Activated CD8-positive, alpha-beta memory T cell treated with anti-CD3 and anti-CD28 coated beads, Interleukin-2, amount 50 U/mL, for 48 hours (primary cell): ENCODE results near the gene SLC13A4.
"Not testable (repeated sequence)": the region's sequence is repeated elsewhere in the genome, so short reads cannot be mapped to it uniquely, and the experiment has no call there.

Source experiments
- DNase-seq: peaks from one replicate; pipeline ENCODE4 v3.0.0-alpha.2; 2020

The SLC13A4 gene

DNA sequence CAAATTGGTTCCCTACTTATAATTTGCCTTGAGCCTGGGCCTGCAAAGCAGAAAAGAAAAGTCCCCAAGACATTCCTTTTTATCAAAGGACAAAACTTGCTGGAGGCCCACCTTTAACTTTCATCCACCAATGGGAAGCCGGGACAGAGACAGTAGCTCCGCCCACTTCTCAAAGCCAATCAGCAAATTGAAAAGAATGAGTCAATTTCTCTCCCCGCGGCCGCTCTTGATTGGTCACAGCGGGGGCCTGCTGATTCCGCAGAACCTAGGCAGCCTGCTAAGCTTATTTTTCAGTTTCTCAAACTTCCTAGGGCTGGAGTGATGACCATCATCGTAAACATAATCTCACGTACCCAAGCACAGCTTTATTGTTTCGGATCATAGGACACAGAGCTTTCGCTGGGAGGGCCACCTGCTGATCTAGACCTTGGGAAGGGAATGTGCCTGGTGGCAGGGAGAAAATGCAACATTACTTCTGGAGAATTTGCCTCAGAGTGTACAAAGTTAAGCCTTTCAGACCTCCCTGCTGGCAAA is at the start of gene SLC13A4:
SLC13A4 (minus strand) TSS at position 51 of the 534 bp plus-strand sequence. CDS start 690 bp downstream, outside the sequence.
- DNase-seq, result no peak

- DNase-seq, result not testable (repeated sequence)
Measured at GRCh38 chr7:135775915-135776314, 47.9 kb upstream of the SLC13A4 start.

DNA sequence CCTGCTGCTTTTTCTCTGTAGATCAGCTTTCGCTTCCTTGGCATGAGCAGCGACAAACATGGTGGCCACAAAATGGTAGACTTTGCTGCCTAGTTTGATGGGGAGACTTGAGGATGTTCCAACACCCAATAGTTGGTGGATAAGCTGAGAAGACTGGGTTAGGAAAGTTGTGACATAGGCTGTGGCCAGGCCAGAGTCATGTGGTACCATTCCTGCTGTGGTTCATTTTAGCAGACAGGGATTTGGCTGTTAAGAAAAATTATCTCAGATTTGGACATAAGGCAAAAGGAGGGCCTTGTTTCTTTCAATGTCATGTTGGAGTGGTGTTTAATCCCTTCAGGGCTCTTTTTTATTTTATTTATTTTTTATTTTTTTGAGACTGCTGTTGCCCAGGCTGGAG is 47.2 kb upstream of the SLC13A4 start:
- no peak for DNase-seq

DNA sequence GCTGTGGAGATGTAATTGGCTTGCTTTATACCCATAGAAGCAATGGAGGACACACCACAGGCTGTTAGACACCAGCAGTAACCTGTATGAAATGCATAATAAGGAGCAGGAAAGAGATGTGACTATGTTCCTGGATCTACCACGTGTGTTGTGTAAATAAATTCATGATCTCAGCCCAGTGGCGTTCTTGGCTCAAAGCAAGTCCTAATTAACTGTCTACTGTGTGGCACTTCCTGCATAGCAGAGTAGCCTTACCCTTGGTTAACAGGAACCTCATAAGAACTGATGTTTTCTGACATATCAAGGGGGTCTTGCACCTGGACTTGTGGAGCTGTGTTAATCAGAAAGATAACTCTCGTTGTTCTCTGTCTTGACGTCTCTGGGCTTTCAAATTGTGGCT is 46.3 kb upstream of the SLC13A4 start:
- no peak for DNase-seq

DNA sequence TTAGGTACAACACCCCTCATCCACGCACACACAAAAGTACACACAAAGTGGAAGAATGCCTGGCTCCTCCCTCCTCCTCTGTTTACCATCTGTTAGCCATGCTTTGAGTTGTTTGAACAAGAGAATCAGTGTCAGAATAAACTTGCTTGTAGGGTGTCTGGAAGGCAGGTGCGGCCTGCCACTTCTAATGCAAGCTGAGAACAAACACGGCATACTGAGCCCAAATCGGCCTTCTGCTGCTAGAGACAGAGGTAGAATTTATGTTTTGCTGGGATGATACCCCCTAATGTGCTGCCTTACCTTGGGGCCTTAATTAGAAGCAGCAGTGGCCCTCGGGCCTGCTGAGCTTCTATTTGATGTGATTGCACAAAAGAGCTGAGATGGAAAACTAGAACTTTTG is 45.5 kb upstream of the SLC13A4 start:
- DNase-seq, result no peak

GRCh38 chr7:135772639-135773222 is 44.7 kb upstream of the SLC13A4 start:
- no peak for DNase-seq

DNA sequence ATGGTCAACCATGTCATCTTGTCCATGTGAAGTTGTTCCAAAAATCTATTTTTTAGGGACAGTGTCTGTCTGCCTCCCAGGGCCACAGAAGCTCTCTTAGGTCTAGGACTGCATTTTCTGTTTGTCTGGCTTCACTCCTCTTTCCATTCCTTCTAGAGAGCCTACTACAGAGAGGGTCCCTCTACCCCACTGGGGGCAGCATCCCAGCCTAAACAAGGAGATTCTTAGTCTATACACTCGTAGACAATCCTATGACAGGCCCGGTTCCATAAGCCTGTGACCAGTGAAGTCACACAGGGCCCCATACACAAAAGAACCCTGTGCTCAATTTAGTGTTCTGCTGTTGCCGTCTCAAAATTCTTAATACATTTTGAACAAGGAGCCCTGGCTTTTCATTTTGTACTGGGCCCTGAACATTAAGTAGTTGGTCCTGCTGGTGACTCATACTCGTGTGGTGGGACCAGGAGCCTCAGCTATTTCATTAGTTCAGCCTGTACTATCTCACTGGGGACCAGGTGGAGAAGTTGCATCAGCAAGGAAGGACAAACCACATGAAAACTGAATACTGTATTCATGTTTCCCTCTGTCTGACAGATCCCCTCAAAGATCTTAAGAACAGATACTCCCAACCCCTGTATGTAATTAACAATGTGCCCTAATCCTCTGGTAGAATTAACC is 44.1 kb upstream of the SLC13A4 start:
- DNase-seq, result no peak

DNA sequence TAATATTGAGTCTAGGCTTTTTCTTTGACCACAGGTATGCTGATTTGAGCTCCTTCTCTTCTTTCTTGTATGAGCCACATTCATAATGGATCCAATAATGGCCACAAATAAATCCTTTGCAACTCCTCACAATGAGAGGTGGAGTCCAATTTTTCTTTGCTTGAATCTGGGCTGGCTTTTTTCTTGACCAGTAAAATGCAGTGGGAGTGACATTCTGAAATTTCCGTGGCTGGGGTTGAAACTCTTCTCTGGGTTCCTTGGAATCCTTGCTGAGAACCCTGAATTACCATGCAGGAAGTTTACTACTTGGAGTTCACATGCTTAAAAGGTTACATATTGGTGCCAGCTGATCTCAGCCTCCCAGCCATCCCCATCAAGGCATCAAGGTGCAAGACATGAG is 43.1 kb upstream of the SLC13A4 start:
- no peak for DNase-seq

DNA sequence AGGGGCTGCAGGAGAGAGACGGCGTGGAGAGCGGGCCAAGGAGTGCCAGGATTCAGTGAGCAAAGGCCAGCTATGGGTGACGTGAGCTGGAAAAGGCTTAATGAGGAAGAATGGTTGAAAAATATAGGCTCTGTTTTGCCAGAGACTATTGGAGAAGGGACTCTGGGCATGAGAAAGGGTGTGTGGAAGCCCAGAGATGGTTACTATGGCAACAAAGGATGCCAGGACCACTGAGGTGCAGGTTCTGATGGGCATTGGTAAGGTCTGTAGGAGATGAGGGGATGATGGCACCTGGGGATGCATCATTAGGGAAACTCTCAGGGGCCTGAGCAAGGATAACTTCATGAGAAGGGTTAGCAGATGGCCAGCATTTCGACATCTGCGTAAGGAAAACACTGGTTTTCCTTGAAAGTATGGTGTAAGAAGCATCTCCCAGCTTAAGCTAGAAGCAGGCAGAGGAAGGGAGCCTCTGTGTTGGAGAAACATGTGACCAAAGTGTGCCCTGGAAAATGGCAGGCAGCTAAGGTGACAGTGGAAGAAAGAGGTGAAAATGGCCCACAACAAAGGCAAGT is 42.2 kb upstream of the SLC13A4 start:
- DNase-seq, result no peak

DNA sequence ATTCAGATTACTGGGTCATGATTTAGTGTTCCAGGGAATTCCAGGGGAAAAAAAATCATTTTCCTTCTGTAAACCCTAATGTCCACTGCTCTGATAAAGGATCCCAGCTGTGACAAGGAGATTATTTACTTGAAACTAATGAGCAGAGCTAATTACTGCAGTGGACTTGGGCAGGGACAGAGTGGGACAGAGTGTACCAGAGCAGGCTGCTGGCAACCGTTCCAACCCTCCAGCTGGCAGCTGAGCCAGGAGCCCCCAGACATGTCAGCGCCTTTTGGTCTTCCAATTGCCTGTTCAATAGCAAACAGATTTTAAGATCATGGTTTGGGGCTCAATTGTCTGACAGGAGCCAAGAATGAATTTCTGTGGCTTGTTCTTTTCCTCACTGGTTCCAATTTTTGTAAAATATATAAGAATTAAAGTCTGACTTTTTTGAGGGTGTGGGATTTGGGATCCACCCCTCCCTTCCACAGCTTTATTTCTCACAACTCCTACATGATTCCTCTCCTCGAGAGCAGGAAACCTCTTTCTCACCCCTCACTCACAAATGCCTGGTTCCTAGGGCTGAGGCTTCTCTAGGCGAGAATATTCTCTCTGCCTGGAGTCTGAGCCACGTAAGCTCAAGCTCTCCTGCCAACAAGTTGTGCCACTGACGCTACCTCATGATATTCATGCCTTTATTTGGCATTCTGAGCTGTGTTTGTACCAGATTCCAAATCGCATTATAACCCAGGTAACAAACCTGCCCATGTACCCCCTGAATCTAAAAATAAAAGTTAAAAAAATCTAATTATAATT is 41.2 kb upstream of the SLC13A4 start:
- DNase-seq, result no peak

- no peak for DNase-seq
Measured at GRCh38 chr7:135768467-135768866, 40.5 kb upstream of the SLC13A4 start.

- DNase-seq, result no peak
Measured at GRCh38 chr7:135768064-135768463, 40.1 kb upstream of the SLC13A4 start.

DNA sequence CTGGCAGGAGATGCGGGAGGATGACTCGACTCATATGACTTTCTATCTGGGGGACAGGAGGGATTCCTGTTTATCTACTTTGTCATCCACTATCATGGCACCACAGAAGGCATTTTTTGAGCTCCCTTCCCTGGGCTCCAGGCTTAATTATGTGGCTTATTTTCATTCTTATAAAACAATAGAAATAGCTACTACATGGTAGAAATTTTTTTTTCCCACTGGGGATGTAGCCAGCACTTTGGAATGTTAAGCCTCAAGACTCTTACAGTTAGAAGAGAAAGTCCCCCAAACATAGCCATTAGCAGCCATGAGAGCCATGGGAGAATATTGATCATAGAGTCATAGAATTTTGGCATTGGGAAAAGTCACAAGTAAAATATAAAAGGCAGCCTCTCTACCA is 35.3 kb upstream of the SLC13A4 start:
- no peak for DNase-seq

- DNase-seq, result no peak
Measured at GRCh38 chr7:135761751-135762488, 33.9 kb upstream of the SLC13A4 start.

GRCh38 chr7:135759532-135759931 is 31.5 kb upstream of the SLC13A4 start:
- DNase-seq, result no peak

GRCh38 chr7:135758531-135758932 is 30.5 kb upstream of the SLC13A4 start:
- DNase-seq, result no peak

GRCh38 chr7:135757719-135758411 is 29.9 kb upstream of the SLC13A4 start:
- peak; percentile 18 for DNase-seq

- peak; percentile 17 for DNase-seq
Measured at GRCh38 chr7:135756191-135756590, 28.2 kb upstream of the SLC13A4 start.

- DNase-seq, result no peak
Measured at GRCh38 chr7:135755351-135755753, 27.4 kb upstream of the SLC13A4 start.

- DNase-seq, result no peak
Measured at GRCh38 chr7:135753616-135754413, 25.8 kb upstream of the SLC13A4 start.

- DNase-seq, result no peak
Measured at GRCh38 chr7:135748770-135749169, 20.8 kb upstream of the SLC13A4 start, which contains the start of gene FAM180A. Gene FAM180A, minus strand, starts transcription at chr7:135748813. Its CDS starts 233 bp downstream, at chr7:135748580.
